HFFc6 (cell line): ENCODE data around the gene CPNE1. TPM values are rescaled to one million over a fixed set of nuclear protein-coding genes. Genes with fewer than 3 reads are reported as not detected.
"Not testable (repeated sequence)": the region's sequence is repeated elsewhere in the genome, so short reads cannot be mapped to it uniquely, and the experiment has no call there.

ENCODE experiments used
- DNase-seq: peaks from one replicate; pipeline ENCODE4 v3.0.0-alpha.2; 2018
- H3K27ac Mint-ChIP-seq: 2 replicates; pipeline ENCODE4 v1.8.0; 2020; ENCODE audit warnings: mild to moderate bottlenecking, mixed read lengths
- H3K27me3 Mint-ChIP-seq: 2 replicates; pipeline ENCODE4 v1.8.0; 2021; ENCODE audit warnings: mild to moderate bottlenecking, moderate library complexity, mixed read lengths; ENCODE audit not compliant: insufficient read depth
- H3K36me3 Mint-ChIP-seq: 2 replicates; pipeline ENCODE4 v1.8.0; 2021; ENCODE audit warnings: low read depth, mixed read lengths
- H3K4me1 Mint-ChIP-seq: 2 replicates; pipeline ENCODE4 v1.8.0; 2020; ENCODE audit warnings: low read depth, mixed read lengths
- H3K4me3 Mint-ChIP-seq: 2 replicates; pipeline ENCODE4 v1.8.0; 2020; ENCODE audit warnings: mild to moderate bottlenecking, moderate library complexity, mixed read lengths
- H3K9me3 Mint-ChIP-seq: 2 replicates; pipeline ENCODE4 v1.8.0; 2020; ENCODE audit warnings: mild to moderate bottlenecking, mixed read lengths
- CTCF ChIP-seq: fragments of 200-600 bp; sonication (generic); IDR thresholded peaks from 2 replicates; pipeline ENCODE4 v1.5.0; 2021; ENCODE audit warnings: antibody characterized with exemption, mild to moderate bottlenecking
- total RNA-seq, 6 experiments: library from RNA; stranded (reverse); fragmentation: NEBNext Ultra II Directional; extraction: Animal tissue kit (Norgen Biotek cat#: 25700); gene quantifications; 2 replicates in 1 of 6; 3 replicates in 5 of 6; pipeline ENCODE4 v1.2.3, GENCODE V29; 2021

Gene CPNE1
- total RNA-seq, 6 experiments from 2014 or later = 200 to 230 (median 213) TPM

GRCh38 chr20:35710039-35710438, 45.3 kb upstream of the CPNE1 start:
- Mint-ChIP-seq H3K27ac (peak overlapping the region; percentile 12; the same call in 1 of the 2 replicates), H3K27me3 (peaks cover 9% of the 10 kb centered on the region), H3K4me3 (no peak overlapping the region), H3K36me3 (peaks cover 56% of the 10 kb centered on the region), H3K9me3 (no peaks in the 10 kb centered on the region), H3K4me1 (peaks cover 46% of the 10 kb centered on the region)
- TF ChIP-seq CTCF = no peak
- DNase-seq = no peak

GRCh38 chr20:35709259-35709658, 44.6 kb upstream of the CPNE1 start:
- peaks cover 60% of the 10 kb centered on the region for H3K36me3 Mint-ChIP-seq
- no peak for TF ChIP-seq CTCF
- no peak for DNase-seq
- peaks cover 9% of the 10 kb centered on the region for H3K27me3 Mint-ChIP-seq
- H3K4me1 Mint-ChIP-seq = peaks cover 54% of the 10 kb centered on the region
- H3K27ac Mint-ChIP-seq = peak overlapping the region; percentile 79
- H3K4me3 Mint-ChIP-seq = no peak overlapping the region
- no peaks in the 10 kb centered on the region for H3K9me3 Mint-ChIP-seq

GRCh38 chr20:35708502-35708901, 43.8 kb upstream of the CPNE1 start:
- no peak for TF ChIP-seq CTCF
- H3K9me3 Mint-ChIP-seq = no peaks in the 10 kb centered on the region
- peak overlapping the region; percentile 79; the same call in 1 of the 2 replicates for H3K27ac Mint-ChIP-seq
- H3K27me3 Mint-ChIP-seq = peaks cover 9% of the 10 kb centered on the region
- H3K4me3 Mint-ChIP-seq = no peak overlapping the region
- no peak for DNase-seq
- H3K36me3 Mint-ChIP-seq = peaks cover 62% of the 10 kb centered on the region
- H3K4me1 Mint-ChIP-seq = peaks cover 62% of the 10 kb centered on the region

- not testable (repeated sequence) for DNase-seq, H3K4me3 Mint-ChIP-seq, H3K9me3 Mint-ChIP-seq
- Mint-ChIP-seq H3K4me1 (peaks cover 71% of the 10 kb centered on the region), H3K27me3 (peaks cover 15% of the 10 kb centered on the region), H3K36me3 (peaks cover 69% of the 10 kb centered on the region), H3K27ac (peak overlapping the region; percentile 25; the same call in 1 of the 2 replicates)
Observed at GRCh38 chr20:35706591-35707529, 42.2 kb upstream of the CPNE1 start.

GRCh38 chr20:35705894-35706293, 41.2 kb upstream of the CPNE1 start:
- Mint-ChIP-seq H3K4me1 (peaks cover 67% of the 10 kb centered on the region), H3K36me3 (peaks cover 64% of the 10 kb centered on the region), H3K4me3 (peak overlapping the region; percentile 17; the same call in 1 of the 2 replicates), H3K27ac (peak overlapping the region; percentile 67), H3K27me3 (peaks cover 19% of the 10 kb centered on the region)
- H3K9me3 Mint-ChIP-seq, DNase-seq: not testable (repeated sequence)

GRCh38 chr20:35704514-35705261, 40.0 kb upstream of the CPNE1 start:
- Mint-ChIP-seq H3K27ac (peak overlapping the region; percentile 61), H3K4me3 (peak overlapping the region; percentile 23; the same call in 1 of the 2 replicates), H3K27me3 (peaks cover 23% of the 10 kb centered on the region), H3K9me3 (peaks cover 1% of the 10 kb centered on the region; the same call in 1 of the 2 replicates), H3K4me1 (peaks cover 69% of the 10 kb centered on the region), H3K36me3 (peaks cover 67% of the 10 kb centered on the region)
- TF ChIP-seq CTCF = no peak
- no peak for DNase-seq
